GM12878 (cell line): ENCODE measurements around the gene BTBD9. TPM values are rescaled to one million over a fixed set of nuclear protein-coding genes. Genes with fewer than 3 reads are reported as not detected.

ENCODE experiments used
- ATAC-seq: fragments of 200-7000 bp; cut with Tn5 transposase; 3 replicates; pipeline ENCODE4 v1.9.1; 2020; ENCODE audit warnings: mild to moderate bottlenecking, moderate library complexity
- BruUV-seq: library from RNA; stranded (reverse); fragments of 400-500 nt; replicated peaks from 2 replicates; lab custom pipeline; 2021; lab: Mats Ljungman, UMichigan
- CTCF ChIA-PET: fragments of 300-600 bp; sonication (Branson Sonifier 250); formaldehyde crosslinking; extraction: SDS; loops from one replicate; lab custom pipeline; 2021; ENCODE audit warnings: inconsistent platforms; lab: Yijun Ruan, JAX
- POLR2A ChIA-PET: fragments of 350-600 bp; formaldehyde crosslinking; extraction: SDS; loops from one replicate; lab custom pipeline; 2021; ENCODE audit warnings: inconsistent platforms; lab: Charles Lee
- RAD21 ChIA-PET: fragments of 300-600 bp; sonication (Branson Sonifier 250); formaldehyde crosslinking; loops from one replicate; lab custom pipeline; 2023; ENCODE audit warnings: antibody characterized with exemption; ENCODE audit not compliant: unreplicated experiment; lab: Charles Lee
- SMC1A ChIA-PET: fragments of 300-600 bp; sonication (Branson Sonifier 250); formaldehyde crosslinking; loops from one replicate; lab custom pipeline; 2023; ENCODE audit not compliant: unreplicated experiment, uncharacterized antibody; lab: Charles Lee
- DNase-seq: peaks from one replicate; pipeline ENCODE4 v3.0.0-alpha.2; 2011; ENCODE audit warnings: low read depth, low spot score
- FAIRE-seq: peaks from 3 replicates; lab custom pipeline; 2011; peaks lifted over from hg19 to GRCh38; lab: Jason Lieb, UNC
- H2AFZ ChIP-seq: 2 replicates; pipeline ENCODE4 v1.6.0; 2011; ENCODE audit warnings: low read depth, low read length, control low read depth; ENCODE audit not compliant: control insufficient read depth
- H3K27ac ChIP-seq: 2 replicates; pipeline ENCODE4 v1.5.1; 2011; ENCODE audit warnings: control low read depth; ENCODE audit not compliant: control insufficient read depth, insufficient read depth
- H3K27me3 ChIP-seq, 2 experiments: replicated peaks in 1 of 2; 2 replicates each; pipeline versions ENCODE4 v1.6.0 to v1.6.1; 2011; ENCODE audit warnings: low read length in 1 of 2; ENCODE audit not compliant: control insufficient read depth in 2 of 2, insufficient read depth in 2 of 2
- H3K36me3 ChIP-seq, 2 experiments: 2 replicates each; pipeline ENCODE4 v1.5.1; 2011; ENCODE audit warnings: low read length in 1 of 2; ENCODE audit not compliant: control insufficient read depth in 2 of 2, insufficient read depth in 2 of 2
- H3K4me1 ChIP-seq: 2 replicates; pipeline ENCODE4 v1.6.1; 2011; ENCODE audit warnings: mild to moderate bottlenecking, low read length, moderate library complexity, mixed read lengths; ENCODE audit not compliant: control insufficient read depth, insufficient read depth
- H3K4me2 ChIP-seq: 2 replicates; pipeline ENCODE4 v1.6.0; 2011; ENCODE audit warnings: control low read depth; ENCODE audit not compliant: control insufficient read depth, insufficient read depth
- H3K4me3 ChIP-seq: fragments of 200-600 bp; sonication (generic); 2 replicates; pipeline ENCODE4 v1.5.1; 2016
- H3K79me2 ChIP-seq: 2 replicates; pipeline ENCODE4 v1.6.0; 2011; ENCODE audit warnings: low read length; ENCODE audit not compliant: control insufficient read depth, insufficient read depth
- H3K9ac ChIP-seq: 2 replicates; pipeline ENCODE4 v1.8.0; 2011; ENCODE audit warnings: low read length, control low read depth, mixed read lengths; ENCODE audit not compliant: control insufficient read depth, insufficient read depth
- H3K9me3 ChIP-seq: replicated peaks from 3 replicates; pipeline ENCODE4 v1.5.1; 2011; ENCODE audit warnings: mild to moderate bottlenecking, low read length; ENCODE audit not compliant: control insufficient read depth, insufficient read depth
- H4K20me1 ChIP-seq: 2 replicates; pipeline ENCODE4 v1.6.0; 2011; ENCODE audit not compliant: control insufficient read depth, insufficient read depth
- CEBPZ ChIP-seq: fragments of 150-350 bp; IDR thresholded peaks from 2 replicates; pipeline ENCODE4 v1.6.1; 2016; ENCODE audit warnings: low read depth, low read length
- MYB ChIP-seq: fragments of 150-350 bp; IDR thresholded peaks from 2 replicates; pipeline ENCODE4 v1.6.1; 2014; ENCODE audit warnings: mild to moderate bottlenecking, low read depth, low read length, borderline replicate concordance
- NR2C1 ChIP-seq: fragments of 450-650 bp; IDR thresholded peaks from 2 replicates; pipeline ENCODE4 v1.6.1; 2017; ENCODE audit warnings: antibody characterized with exemption, mild to moderate bottlenecking, moderate library complexity
- SREBF1 ChIP-seq: IDR thresholded peaks from 2 replicates; pipeline ENCODE4 v1.6.1; 2012; ENCODE audit warnings: mild to moderate bottlenecking, low read length
- WGBS: methylation state at CpG from one replicate; pipeline ENCODE4 v1.1.6; 2016; ENCODE audit warnings: low lambda C conversion rate; ENCODE audit not compliant: insufficient replicate concordance, insufficient coverage; ENCODE audit errors: missing lambda C conversion rate; 5-methylcytosine and 5-hydroxymethylcytosine counted together
- in situ Hi-C: fragments of 300-500 bp; cut with MboI; formaldehyde crosslinking; loops from 9 replicates; pipeline ENCODE4 v1.14.3; 2018; ENCODE audit warnings: mixed read lengths
- intact Hi-C: fragments of 100-400 bp; cut with micrococcal nuclease; formaldehyde crosslinking; loops from one replicate; pipeline ENCODE4 v1.14.2; 2022; ENCODE audit not compliant: unreplicated experiment
- polyA plus RNA-seq, 11 experiments: library from polyadenylated mRNA; depleted of rRNA in 4 of 11; unstranded in 6 of 11; stranded (reverse) in 5 of 11; fragments of >200 nt; fragmentation: Nextera tagmentation in 4 of 11; fragmentation: Illumina TruSeq in 1 of 11; extraction: Ambion mirVana in 4 of 11; extraction: Trizol in 1 of 11; gene quantifications; 1 replicate in 1 of 11; 2 replicates in 10 of 11; pipeline versions ENCODE4 v1.2.1 to v1.2.3, GENCODE V29; 2011 to 2016; ENCODE audit warnings: inconsistent platforms in 2 of 11, missing spikeins in 2 of 11, low read depth in 1 of 11
- total RNA-seq, 4 experiments: library from RNA; depleted of rRNA in 3 of 4; stranded (reverse); fragments of >200 nt in 3 of 4; fragmentation: Illumina TruSeq in 1 of 4; extraction: Trizol in 1 of 4; gene quantifications; 2 replicates each; pipeline versions ENCODE4 v1.2.1 to v1.2.3, GENCODE V29; 2013 to 2021
- TF ChIP-seq, protein P1 (sequence below): fragments of 450-650 bp; IDR thresholded peaks from 2 replicates; pipeline ENCODE4 v1.6.1; 2018; ENCODE audit warnings: mild to moderate bottlenecking, low read depth, moderate library complexity; ENCODE audit not compliant: partially characterized antibody

Gene BTBD9
- total and polyA plus RNA-seq, 10 of the 15 experiments (the other 5 are each of a cell fraction or from before 2014, with no cell fraction given), result 0.22 to 8.6 (median 4.6) TPM

GRCh38 chr6:38166411-38167240 is 473.1 kb downstream of the BTBD9 start:
- BruUV-seq, result no TSS peak
- H3K27ac ChIP-seq, result no peak overlapping the region
- RAD21 ChIA-PET, result no interaction called here
- no peak for TF ChIP-seq MYB
- no peak for TF ChIP-seq SREBF1
- TF ChIP-seq, protein P1, sequence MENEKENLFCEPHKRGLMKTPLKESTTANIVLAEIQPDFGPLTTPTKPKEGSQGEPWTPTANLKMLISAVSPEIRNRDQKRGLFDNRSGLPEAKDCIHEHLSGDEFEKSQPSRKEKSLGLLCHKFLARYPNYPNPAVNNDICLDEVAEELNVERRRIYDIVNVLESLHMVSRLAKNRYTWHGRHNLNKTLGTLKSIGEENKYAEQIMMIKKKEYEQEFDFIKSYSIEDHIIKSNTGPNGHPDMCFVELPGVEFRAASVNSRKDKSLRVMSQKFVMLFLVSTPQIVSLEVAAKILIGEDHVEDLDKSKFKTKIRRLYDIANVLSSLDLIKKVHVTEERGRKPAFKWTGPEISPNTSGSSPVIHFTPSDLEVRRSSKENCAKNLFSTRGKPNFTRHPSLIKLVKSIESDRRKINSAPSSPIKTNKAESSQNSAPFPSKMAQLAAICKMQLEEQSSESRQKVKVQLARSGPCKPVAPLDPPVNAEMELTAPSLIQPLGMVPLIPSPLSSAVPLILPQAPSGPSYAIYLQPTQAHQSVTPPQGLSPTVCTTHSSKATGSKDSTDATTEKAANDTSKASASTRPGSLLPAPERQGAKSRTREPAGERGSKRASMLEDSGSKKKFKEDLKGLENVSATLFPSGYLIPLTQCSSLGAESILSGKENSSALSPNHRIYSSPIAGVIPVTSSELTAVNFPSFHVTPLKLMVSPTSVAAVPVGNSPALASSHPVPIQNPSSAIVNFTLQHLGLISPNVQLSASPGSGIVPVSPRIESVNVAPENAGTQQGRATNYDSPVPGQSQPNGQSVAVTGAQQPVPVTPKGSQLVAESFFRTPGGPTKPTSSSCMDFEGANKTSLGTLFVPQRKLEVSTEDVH, result no peak
- no peak for TF ChIP-seq NR2C1
- TF ChIP-seq CEBPZ, result no peak
- TF ChIP-seq, all 136 proteins: peak for 0
- ChIA-PET POLR2A (no interaction called here), CTCF (no interaction called here), SMC1A (no interaction called here)
- no peak overlapping the region for H2AFZ ChIP-seq
- FAIRE-seq (no peak), ATAC-seq (no peak), DNase-seq (no peak)
- 86% methylated on average over 10 of the region's 32 CpGs for WGBS
- no peaks in the 10 kb centered on the region for H3K79me2 ChIP-seq
- in situ Hi-C loops (no loop called here), intact Hi-C loops (no loop called here)
- H3K9ac ChIP-seq, result no peak overlapping the region
- no peaks in the 10 kb centered on the region for H3K27me3 ChIP-seq
- no peak overlapping the region for H3K4me3 ChIP-seq
- H3K4me1 ChIP-seq, result no peaks in the 10 kb centered on the region
- no peak overlapping the region for H3K4me2 ChIP-seq
- H4K20me1 ChIP-seq, result no peaks in the 10 kb centered on the region
- H3K9me3 ChIP-seq, result no peaks in the 10 kb centered on the region
- H3K36me3 ChIP-seq, result no peaks in the 10 kb centered on the region; a peak in 2 of 4 replicates
